ENCODE data around the gene KRTAP9-3. TPM values are rescaled to one million over a fixed set of nuclear protein-coding genes. Genes with fewer than 3 reads are reported as not detected.

Gene KRTAP9-3
- total and polyA plus RNA-seq, 2 of the 8 experiments (the other 6 are each of a cell fraction or from before 2014, with no cell fraction given), result not detected

- TF ChIP-seq SIN3A (conservative IDR thresholded peaks at IDR 0.05 in 1 of 2, IDR thresholded peaks at IDR 0.05 in 1 of 2; ENCODE audit: low read depth in 1 of 2, low read length in 2 of 2) (no peak), CHD7 (IDR thresholded peaks at IDR 0.05; ENCODE audit: insufficient replicate concordance, low read length) (no peak), POLR2A (IDR thresholded peaks at IDR 0.05; ENCODE audit: control extremely low read depth in 1 of 2, low read depth in 2 of 2, low read length in 2 of 2) (no peak), MAX (IDR thresholded peaks at IDR 0.05) (no peak), RFX5 (IDR thresholded peaks at IDR 0.05; ENCODE audit: borderline replicate concordance, low read depth, low read length) (no peak)
Measured at GRCh38 chr17:41278176-41278955, 46.1 kb downstream of the KRTAP9-3 start (continued).
